SK-N-SH (cell line): ENCODE data around the gene JPH2. TPM values are rescaled to one million over a fixed set of nuclear protein-coding genes. Genes with fewer than 3 reads are reported as not detected.

ENCODE experiments used
- CTCF ChIA-PET: fragments of 300-600, 350-600 bp; formaldehyde crosslinking; extraction: SDS; loops from one replicate; lab custom pipeline; 2021; lab: Yijun Ruan, JAX
- POLR2A ChIA-PET: fragments of 350-600 bp; sonication (Branson Sonifier 250); formaldehyde crosslinking; extraction: SDS; loops from one replicate; lab custom pipeline; 2020; ENCODE audit warnings: antibody characterized with exemption, inconsistent platforms; lab: Yijun Ruan, JAX
- DNase-seq: peaks from one replicate; pipeline ENCODE4 v3.0.0; 2012
- H2AFZ ChIP-seq: fragments of 200-600 bp; sonication (generic); 2 replicates; pipeline ENCODE4 v1.8.1; 2016; ENCODE audit warnings: antibody characterized with exemption, mild to moderate bottlenecking, low read depth
- H3F3A ChIP-seq: fragments of 200-600 bp; sonication (generic); replicated peaks from 2 replicates; pipeline ENCODE3; 2016; ENCODE audit warnings: antibody characterized with exemption, mild to moderate bottlenecking; ENCODE audit not compliant: insufficient read depth
- H3K27ac ChIP-seq, 2 experiments: fragments of 200-500 bp in 1 of 2; fragments of 200-600 bp in 1 of 2; sonication (Bioruptor generic) in 1 of 2; sonication (generic), shearing (Covaris generic) in 1 of 2; 2 replicates each; pipeline versions ENCODE4 v1.5.1 to v1.6.1; 2014 to 2016; ENCODE audit warnings: low read depth in 2 of 2, inconsistent platforms in 1 of 2, low read length in 1 of 2, mild to moderate bottlenecking in 1 of 2, mixed read lengths in 1 of 2
- H3K27me3 ChIP-seq: fragments of 200-600 bp; sonication (generic), shearing (Covaris generic); 2 replicates; pipeline ENCODE4 v1.6.1; 2016; ENCODE audit warnings: mixed run types; ENCODE audit not compliant: insufficient read depth
- H3K36me3 ChIP-seq, 2 experiments: fragments of 200-500 bp in 1 of 2; fragments of 200-600 bp in 1 of 2; sonication (Bioruptor generic) in 1 of 2; sonication (generic) in 1 of 2; replicated peaks in 1 of 2; 2 replicates each; pipeline versions ENCODE3 to v1.5.1; 2014 to 2016; ENCODE audit warnings: low read length in 1 of 2, mild to moderate bottlenecking in 1 of 2; ENCODE audit not compliant: insufficient read depth in 2 of 2, control insufficient read depth in 1 of 2
- H3K4me1 ChIP-seq, 2 experiments: fragments of 200-500 bp in 1 of 2; fragments of 200-600 bp in 1 of 2; sonication (Bioruptor generic) in 1 of 2; sonication (generic), shearing (Covaris generic) in 1 of 2; 2 replicates each; pipeline versions ENCODE4 v1.5.1 to v1.6.1; 2014 to 2016; ENCODE audit warnings: low read depth in 1 of 2, low read length in 1 of 2, mixed run types in 1 of 2; ENCODE audit not compliant: insufficient read depth in 2 of 2, control insufficient read depth in 1 of 2
- H3K4me2 ChIP-seq: fragments of 200-600 bp; sonication (generic), shearing (Covaris generic); 2 replicates; pipeline ENCODE4 v1.6.1; 2017; ENCODE audit warnings: mixed run types
- H3K4me3 ChIP-seq, 2 experiments: fragments of 200-500 bp in 1 of 2; fragments of 200-600 bp in 1 of 2; sonication (Bioruptor generic) in 1 of 2; sonication (generic), shearing (Covaris generic) in 1 of 2; 2 replicates each; pipeline versions ENCODE4 v1.5.1 to v1.8.1; 2014 to 2016; ENCODE audit warnings: low read depth in 2 of 2, inconsistent platforms in 1 of 2, low read length in 1 of 2, mild to moderate bottlenecking in 1 of 2, mixed read lengths in 1 of 2, moderate library complexity in 1 of 2
- H3K79me2 ChIP-seq: fragments of 200-600 bp; sonication (generic); 2 replicates; pipeline ENCODE4 v1.8.1; 2017; ENCODE audit warnings: mild to moderate bottlenecking; ENCODE audit not compliant: insufficient read depth
- H3K9ac ChIP-seq: fragments of 200-600 bp; sonication (generic); 2 replicates; pipeline ENCODE4 v1.6.1; 2017; ENCODE audit warnings: mixed run types
- H3K9me2 ChIP-seq: fragments of 200-600 bp; sonication (generic); 2 replicates; pipeline ENCODE4 v1.6.1; 2017; ENCODE audit warnings: mixed run types
- H3K9me3 ChIP-seq: fragments of 200-600 bp; sonication (generic); 2 replicates; pipeline ENCODE4 v1.6.1; 2017; ENCODE audit warnings: mixed run types, mild to moderate bottlenecking, moderate library complexity
- H4K20me1 ChIP-seq: fragments of 200-600 bp; sonication (generic); 2 replicates; pipeline ENCODE4 v1.6.1; 2017; ENCODE audit warnings: mild to moderate bottlenecking, mixed run types; ENCODE audit not compliant: insufficient read depth
- ELF1 ChIP-seq: IDR thresholded peaks from 2 replicates; pipeline ENCODE4 v1.4.0; 2012
- FOXJ3 ChIP-seq: sonication (generic); formaldehyde crosslinking; IDR thresholded peaks from 2 replicates; pipeline ENCODE4 v1.5.1; 2020; ENCODE audit warnings: mild to moderate bottlenecking, missing genetic modification reagents
- JUND ChIP-seq: IDR thresholded peaks from 2 replicates; pipeline ENCODE4 v1.4.0; 2012
- MEF2A ChIP-seq: IDR thresholded peaks from 2 replicates; pipeline ENCODE4 v1.4.0; 2012; ENCODE audit warnings: low read depth, borderline replicate concordance
- POLR2AphosphoS5 ChIP-seq: IDR thresholded peaks from 2 replicates; pipeline ENCODE4 v1.6.1; 2012; ENCODE audit warnings: low read depth, low read length
- RAD21 ChIP-seq: IDR thresholded peaks from 2 replicates; pipeline ENCODE4 v1.6.1; 2012; ENCODE audit warnings: mild to moderate bottlenecking, low read length
- TCF12 ChIP-seq: IDR thresholded peaks from 2 replicates; pipeline ENCODE4 v1.4.0; 2012
- WGBS: methylation state at CpG from one replicate; pipeline ENCODE4 v1.1.6; 2017; ENCODE audit warnings: low lambda C conversion rate; 5-methylcytosine and 5-hydroxymethylcytosine counted together
- polyA plus RNA-seq, 3 experiments: library from polyadenylated mRNA; depleted of rRNA; stranded (reverse); fragments of >200 nt; gene quantifications; 2 replicates each; pipeline ENCODE4 v1.2.3, GENCODE V29; 2012
- TF ChIP-seq, protein P1 (sequence below): IDR thresholded peaks from 2 replicates; pipeline ENCODE4 v1.4.0; 2012; ENCODE audit warnings: low read depth, borderline replicate concordance
- TF ChIP-seq, protein P2 (sequence below): IDR thresholded peaks from 2 replicates; pipeline ENCODE4 v1.4.0; 2012; ENCODE audit warnings: low read depth, borderline replicate concordance
- TF ChIP-seq, protein P3 (sequence below): IDR thresholded peaks from 2 replicates; pipeline ENCODE4 v1.4.0; 2012; ENCODE audit warnings: low read depth

Gene JPH2
- polyA plus RNA-seq, 1 of the 3 experiments (the other 2 are of a cell fraction) = 0.67 TPM

DNA sequence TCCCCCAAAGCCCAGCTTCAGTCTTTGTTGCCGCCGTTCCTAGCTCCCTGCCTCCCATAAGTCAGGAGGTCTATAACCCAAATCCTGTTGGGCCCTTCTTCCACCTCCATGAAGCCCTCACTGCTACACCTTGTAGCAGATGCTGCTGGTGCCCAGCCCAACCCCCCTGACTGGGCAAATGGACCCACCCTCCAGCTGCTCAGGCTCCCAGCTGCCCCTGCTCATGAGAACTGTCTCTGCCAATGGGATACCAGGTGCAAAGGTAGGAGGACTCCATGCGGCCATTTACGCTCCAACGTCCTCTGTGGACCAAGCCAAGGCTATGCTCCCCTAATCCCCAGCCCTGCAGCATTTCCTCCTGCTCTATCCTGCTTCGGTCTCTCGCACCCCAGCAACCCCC is 71.8 kb downstream of the JPH2 start:
- TF ChIP-seq ELF1 (no peak), MEF2A (no peak)
- TF ChIP-seq, all 33 proteins: peak for 0
- no peak for DNase-seq
- H3K9me3 ChIP-seq = no peaks in the 10 kb centered on the region
- H3K9ac ChIP-seq = no peak overlapping the region
- H3K4me3 ChIP-seq = no peak overlapping the region
- no peaks in the 10 kb centered on the region for H4K20me1 ChIP-seq
- no peaks in the 10 kb centered on the region for H3F3A ChIP-seq
- ChIA-PET CTCF (interaction anchor here (0.8 to 23.6 kb wide), 6 partner anchors 16 to 365 kb away, joined by 3 to 618 read pairs (median 12); partner anchors contain the start of gene JPH2), POLR2A (no interaction called here)
- H3K9me2 ChIP-seq = no peaks in the 10 kb centered on the region
- H3K27ac ChIP-seq = no peak overlapping the region
- no peak overlapping the region for H2AFZ ChIP-seq
- H3K27me3 ChIP-seq = no peaks in the 10 kb centered on the region
- H3K4me2 ChIP-seq = no peak overlapping the region
- H3K36me3 ChIP-seq = no peaks in the 10 kb centered on the region
- 100% methylated on average over 2 of the region's 7 CpGs for WGBS
- no peaks in the 10 kb centered on the region; a peak in 2 of 4 replicates for H3K4me1 ChIP-seq
- no peaks in the 10 kb centered on the region for H3K79me2 ChIP-seq

DNA sequence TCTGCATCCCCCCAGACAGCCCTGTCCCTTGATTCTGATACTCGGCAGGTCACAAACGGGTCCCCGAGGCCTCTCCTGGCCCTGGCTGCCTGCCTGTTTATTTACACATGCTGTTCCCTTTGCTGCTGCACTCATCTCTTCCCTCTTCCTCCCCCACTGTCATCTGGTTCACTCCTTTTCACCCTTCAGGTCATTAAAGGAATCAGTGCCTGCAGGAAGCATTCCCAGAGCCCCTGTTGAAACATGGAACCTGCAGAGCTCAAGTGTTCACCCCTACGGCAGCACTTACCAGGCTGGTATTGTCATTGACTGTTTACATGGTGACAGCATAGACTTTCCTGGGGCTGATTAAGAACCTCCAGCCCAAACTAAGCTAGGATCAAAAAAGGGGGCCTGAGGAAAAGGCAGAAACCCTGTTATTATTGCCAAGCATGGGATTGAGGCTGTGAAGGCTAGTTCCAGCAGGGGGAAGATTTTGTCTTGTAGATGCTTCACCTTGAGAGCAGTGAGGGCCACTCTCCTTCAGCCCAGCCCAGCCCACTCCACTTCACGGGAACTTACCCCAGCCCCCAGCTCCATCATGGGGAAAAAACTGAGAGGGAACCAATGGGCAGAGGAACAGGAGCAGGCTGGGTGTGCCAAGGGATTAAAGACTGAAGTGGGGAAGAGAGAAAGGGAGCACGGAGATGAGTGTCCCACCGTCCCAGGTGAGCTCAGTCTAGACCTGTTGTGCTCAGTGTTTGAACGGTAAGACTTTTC is 73.2 kb downstream of the JPH2 start:
- TF ChIP-seq TCF12 = no peak
- no peak for TF ChIP-seq RAD21
- no peak for TF ChIP-seq MEF2A
- TF ChIP-seq, protein P1, sequence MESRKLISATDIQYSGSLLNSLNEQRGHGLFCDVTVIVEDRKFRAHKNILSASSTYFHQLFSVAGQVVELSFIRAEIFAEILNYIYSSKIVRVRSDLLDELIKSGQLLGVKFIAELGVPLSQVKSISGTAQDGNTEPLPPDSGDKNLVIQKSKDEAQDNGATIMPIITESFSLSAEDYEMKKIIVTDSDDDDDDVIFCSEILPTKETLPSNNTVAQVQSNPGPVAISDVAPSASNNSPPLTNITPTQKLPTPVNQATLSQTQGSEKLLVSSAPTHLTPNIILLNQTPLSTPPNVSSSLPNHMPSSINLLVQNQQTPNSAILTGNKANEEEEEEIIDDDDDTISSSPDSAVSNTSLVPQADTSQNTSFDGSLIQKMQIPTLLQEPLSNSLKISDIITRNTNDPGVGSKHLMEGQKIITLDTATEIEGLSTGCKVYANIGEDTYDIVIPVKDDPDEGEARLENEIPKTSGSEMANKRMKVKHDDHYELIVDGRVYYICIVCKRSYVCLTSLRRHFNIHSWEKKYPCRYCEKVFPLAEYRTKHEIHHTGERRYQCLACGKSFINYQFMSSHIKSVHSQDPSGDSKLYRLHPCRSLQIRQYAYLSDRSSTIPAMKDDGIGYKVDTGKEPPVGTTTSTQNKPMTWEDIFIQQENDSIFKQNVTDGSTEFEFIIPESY = no peak
- TF ChIP-seq, protein P2, sequence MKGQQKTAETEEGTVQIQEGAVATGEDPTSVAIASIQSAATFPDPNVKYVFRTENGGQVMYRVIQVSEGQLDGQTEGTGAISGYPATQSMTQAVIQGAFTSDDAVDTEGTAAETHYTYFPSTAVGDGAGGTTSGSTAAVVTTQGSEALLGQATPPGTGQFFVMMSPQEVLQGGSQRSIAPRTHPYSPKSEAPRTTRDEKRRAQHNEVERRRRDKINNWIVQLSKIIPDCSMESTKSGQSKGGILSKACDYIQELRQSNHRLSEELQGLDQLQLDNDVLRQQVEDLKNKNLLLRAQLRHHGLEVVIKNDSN = no peak
- TF ChIP-seq, protein P3, sequence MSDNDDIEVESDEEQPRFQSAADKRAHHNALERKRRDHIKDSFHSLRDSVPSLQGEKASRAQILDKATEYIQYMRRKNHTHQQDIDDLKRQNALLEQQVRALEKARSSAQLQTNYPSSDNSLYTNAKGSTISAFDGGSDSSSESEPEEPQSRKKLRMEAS = no peak
- TF ChIP-seq JUND = no peak
- TF ChIP-seq FOXJ3 (CRISPR knock-in tag) = no peak
- no peak for TF ChIP-seq POLR2AphosphoS5
- POLR2A ChIA-PET = no interaction called here

More for the DNA sequence above, 73.2 kb downstream of the JPH2 start:
- DNase-seq = no peak
- no peaks in the 10 kb centered on the region for H3K9me3 ChIP-seq
- H4K20me1 ChIP-seq = no peaks in the 10 kb centered on the region
- no peaks in the 10 kb centered on the region; a peak in 2 of 4 replicates for H3K4me1 ChIP-seq
- no peaks in the 10 kb centered on the region for H3K79me2 ChIP-seq
- H3K4me2 ChIP-seq = no peak overlapping the region
- WGBS = 77% methylated on average over 8 of the region's 8 CpGs
- H3K36me3 ChIP-seq = no peaks in the 10 kb centered on the region
- no peaks in the 10 kb centered on the region for H3F3A ChIP-seq
- H2AFZ ChIP-seq = no peak overlapping the region
- H3K27ac ChIP-seq = no peak overlapping the region
- CTCF ChIA-PET = interaction anchor here (0.6 to 23.6 kb wide), 7 partner anchors 23 to 576 kb away, joined by 3 to 618 read pairs (median 3); partner anchors contain the start of genes FITM2 and JPH2
- H3K4me3 ChIP-seq = no peak overlapping the region
- H3K9me2 ChIP-seq = no peaks in the 10 kb centered on the region
- no peaks in the 10 kb centered on the region for H3K27me3 ChIP-seq
- no peak overlapping the region for H3K9ac ChIP-seq
